KOPT-K1 (cell line): Measurements from ENCODE around the gene PCYT2.

ENCODE experiments used
- H3K27ac ChIP-seq: fragments of 200-600 bp; sonication (generic); 2 replicates; pipeline ENCODE4 v1.5.1; 2016; ENCODE audit warnings: antibody characterized with exemption, mild to moderate bottlenecking, low read depth, low read length; ENCODE audit not compliant: poor library complexity, severe bottlenecking
- H3K36me3 ChIP-seq: fragments of 200-600 bp; sonication (generic); 2 replicates; pipeline ENCODE4 v1.5.1; 2017; ENCODE audit warnings: antibody characterized with exemption, mild to moderate bottlenecking, low read length, moderate library complexity; ENCODE audit not compliant: insufficient read depth
- H3K9me3 ChIP-seq: fragments of 200-600 bp; sonication (generic); 2 replicates; pipeline ENCODE4 v1.5.1; 2017; ENCODE audit warnings: antibody characterized with exemption, low read length, mild to moderate bottlenecking; ENCODE audit not compliant: insufficient read depth, poor library complexity, severe bottlenecking

Gene PCYT2

GRCh38 chr17:81890447-81891302 lies 20.5 kb downstream of the PCYT2 start:
- Histone ChIP-seq H3K27ac (peak overlapping the region; percentile 89), H3K9me3 (no peaks in the 10 kb centered on the region), H3K36me3 (peaks cover 58% of the 10 kb centered on the region)

DNA sequence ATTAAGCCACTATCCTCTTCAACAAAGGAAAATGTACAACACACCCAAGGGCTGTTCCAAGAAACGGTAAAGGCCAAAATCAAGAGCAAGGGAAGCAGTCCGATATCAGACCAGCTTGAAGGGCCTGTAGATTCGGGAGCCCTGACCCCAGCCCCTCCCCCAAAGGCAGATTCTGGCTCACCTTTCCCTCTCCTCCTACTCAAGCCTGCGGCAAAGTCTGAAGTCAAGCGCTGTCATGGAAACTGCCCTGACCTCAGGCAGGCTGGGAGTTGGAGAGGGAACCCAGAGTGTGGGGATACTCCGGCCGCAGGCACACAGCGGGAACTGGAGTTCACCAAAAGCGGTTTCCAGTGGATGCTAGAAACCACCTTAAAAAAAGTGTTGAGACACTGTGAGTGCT lies 21.6 kb downstream of the PCYT2 start:
- H3K9me3 ChIP-seq: no peaks in the 10 kb centered on the region
- H3K36me3 ChIP-seq: peaks cover 61% of the 10 kb centered on the region

DNA sequence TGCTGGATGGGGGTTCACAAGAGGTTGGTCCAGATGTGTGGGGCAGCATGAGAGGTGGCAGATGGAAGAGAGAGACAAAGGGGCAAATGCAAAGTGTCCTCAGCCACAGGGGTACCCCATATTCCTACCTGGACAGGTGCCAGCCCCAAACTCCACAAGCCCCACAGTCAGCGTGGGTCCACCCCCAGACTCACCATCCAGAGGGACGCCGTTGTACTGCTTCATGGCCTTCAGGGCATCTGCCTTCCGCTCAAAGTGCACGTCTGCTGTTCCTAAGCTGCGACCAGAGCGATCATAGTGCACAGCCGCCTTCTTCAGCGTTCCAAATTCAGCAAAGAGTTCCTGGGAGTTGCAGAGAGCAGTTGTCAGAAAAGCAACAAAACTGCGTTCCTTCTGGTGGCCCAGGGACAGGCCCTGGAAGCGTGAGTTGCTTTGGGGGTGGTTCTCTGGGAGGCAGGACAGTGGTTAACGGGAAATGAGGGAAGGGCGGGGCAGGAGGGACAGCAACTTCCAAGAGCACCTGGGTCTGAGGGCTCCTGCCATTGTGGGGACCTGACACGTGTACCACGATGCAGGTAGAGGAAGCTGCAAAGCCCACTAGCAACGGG lies 22.1 kb downstream of the PCYT2 start:
- no peak overlapping the region for H3K27ac ChIP-seq
- H3K9me3 ChIP-seq: no peaks in the 10 kb centered on the region
- peaks cover 66% of the 10 kb centered on the region for H3K36me3 ChIP-seq

More for the DNA sequence above, 21.6 kb downstream of the PCYT2 start:
- peak overlapping the region; percentile 89 for H3K27ac ChIP-seq

GRCh38 chr17:81888105-81888987 lies 22.9 kb downstream of the PCYT2 start:
- no peak overlapping the region for H3K27ac ChIP-seq
- H3K9me3 ChIP-seq: no peaks in the 10 kb centered on the region
- H3K36me3 ChIP-seq: peaks cover 74% of the 10 kb centered on the region

GRCh38 chr17:81885869-81886548 lies 25.2 kb downstream of the PCYT2 start:
- Histone ChIP-seq H3K9me3 (no peaks in the 10 kb centered on the region), H3K36me3 (peaks cover 97% of the 10 kb centered on the region), H3K27ac (no peak overlapping the region)

- Histone ChIP-seq H3K27ac (no peak overlapping the region), H3K36me3 (peaks cover 100% of the 10 kb centered on the region)
Observed at GRCh38 chr17:81885454-81885853, 25.7 kb downstream of the PCYT2 start.

DNA sequence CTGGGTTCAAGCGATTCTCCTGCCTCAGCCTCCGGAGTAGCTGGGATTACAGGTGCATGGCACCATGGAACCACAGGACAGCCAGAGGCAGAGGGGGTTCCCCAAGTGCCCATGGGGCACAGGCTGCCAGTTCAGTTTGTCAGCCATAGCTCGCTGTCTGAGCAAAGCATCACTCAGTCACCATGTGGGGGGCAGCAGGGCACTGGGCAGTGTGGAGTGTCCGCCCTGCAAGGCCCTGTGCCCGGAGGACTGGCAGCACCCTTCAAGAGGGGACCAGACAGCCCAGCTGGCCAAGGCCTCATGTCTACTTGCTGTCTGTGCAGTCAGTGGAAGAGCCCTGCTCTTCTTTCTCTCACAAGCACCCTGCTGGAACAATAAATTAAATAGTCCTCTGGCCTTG lies 26.2 kb downstream of the PCYT2 start:
- H3K9me3 ChIP-seq: no peaks in the 10 kb centered on the region
- H3K27ac ChIP-seq: no peak overlapping the region
- peaks cover 100% of the 10 kb centered on the region for H3K36me3 ChIP-seq

More at GRCh38 chr17:81885454-81885853, 25.7 kb downstream of the PCYT2 start:
- no peaks in the 10 kb centered on the region for H3K9me3 ChIP-seq

DNA sequence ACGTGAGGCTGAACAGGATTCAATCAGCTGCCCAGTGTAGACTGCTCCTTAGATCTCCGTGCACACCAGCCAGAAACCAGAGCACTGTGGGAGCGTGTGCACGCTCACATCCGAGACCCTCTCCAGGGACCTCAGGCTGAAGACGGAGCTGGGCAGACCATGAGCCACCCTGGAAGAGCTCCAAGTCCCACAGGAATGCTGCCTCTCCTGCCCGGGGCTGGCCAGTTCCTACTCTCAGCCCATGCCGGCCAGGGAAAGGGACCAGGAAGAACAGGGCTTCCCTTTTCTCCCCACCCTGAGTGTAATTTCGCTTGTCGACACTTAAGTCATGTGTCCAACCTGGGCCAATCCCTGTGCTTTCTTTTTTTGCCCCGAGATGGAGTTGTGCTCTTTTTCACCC lies 26.7 kb downstream of the PCYT2 start:
- H3K36me3 ChIP-seq: peaks cover 100% of the 10 kb centered on the region
- H3K27ac ChIP-seq: no peak overlapping the region
- no peaks in the 10 kb centered on the region for H3K9me3 ChIP-seq

DNA sequence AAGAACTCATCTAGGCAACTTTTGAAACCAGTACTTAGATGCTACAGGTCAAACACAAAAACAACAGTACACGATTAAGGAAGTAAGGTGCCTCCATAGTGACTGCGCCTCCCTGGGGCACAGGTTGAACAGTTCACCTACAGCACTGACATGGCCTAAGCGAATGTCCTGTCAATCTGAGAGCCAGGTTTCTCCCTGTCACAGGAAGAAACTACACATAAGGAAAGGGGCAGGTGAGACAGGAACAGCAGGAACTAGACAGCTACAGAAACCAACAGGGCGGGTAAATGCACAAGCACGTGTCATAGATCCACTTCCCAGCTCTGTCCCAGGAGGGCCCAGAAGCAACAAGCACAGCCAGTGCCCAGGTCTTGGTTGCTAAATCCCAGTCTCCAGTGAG lies 32.1 kb downstream of the PCYT2 start:
- Histone ChIP-seq H3K27ac (no peak overlapping the region), H3K36me3 (peaks cover 77% of the 10 kb centered on the region), H3K9me3 (no peaks in the 10 kb centered on the region)

- Histone ChIP-seq H3K27ac (no peak overlapping the region), H3K9me3 (no peaks in the 10 kb centered on the region), H3K36me3 (peaks cover 68% of the 10 kb centered on the region)
Observed at GRCh38 chr17:81878294-81878693, 32.9 kb downstream of the PCYT2 start.

DNA sequence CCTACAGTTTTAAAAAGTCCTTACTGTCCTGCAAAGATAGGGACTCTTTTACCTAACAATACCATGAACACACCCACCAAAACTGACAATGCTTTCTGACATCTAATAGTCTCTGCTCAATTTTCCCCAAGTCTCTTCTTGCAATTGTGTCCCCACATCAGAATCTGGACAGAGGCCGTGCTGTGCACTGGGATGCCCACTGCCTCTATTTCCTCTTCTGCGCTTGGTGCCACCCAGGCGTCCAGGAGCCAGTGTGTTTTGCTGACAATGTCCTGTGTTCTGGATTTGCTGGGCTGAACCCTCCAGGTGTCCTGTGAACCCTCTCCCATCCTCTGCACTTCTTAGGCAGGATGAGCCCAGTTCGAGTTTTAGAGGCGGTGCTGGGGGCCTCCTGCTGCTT lies 33.6 kb downstream of the PCYT2 start:
- H3K27ac ChIP-seq: no peak overlapping the region
- no peaks in the 10 kb centered on the region for H3K9me3 ChIP-seq
- H3K36me3 ChIP-seq: peaks cover 61% of the 10 kb centered on the region

GRCh38 chr17:81871387-81872230 lies 39.6 kb downstream of the PCYT2 start:
- Histone ChIP-seq H3K36me3 (peaks cover 40% of the 10 kb centered on the region), H3K9me3 (no peaks in the 10 kb centered on the region), H3K27ac (peak overlapping the region; percentile 98)

GRCh38 chr17:81870981-81871386 lies 40.2 kb downstream of the PCYT2 start, which contains the start of gene ARHGDIA:
TSS of gene ARHGDIA (minus strand) at chr17:81871337. CDS start at chr17:81869930, 1,407 bp downstream.
- Histone ChIP-seq H3K27ac (peak within 1 kb of the TSS; percentile 98), H3K36me3 (peaks cover 45% of the 10 kb centered on the region), H3K9me3 (no peaks in the 10 kb centered on the region)
